ENCODE data around the gene SYNPO.

The SYNPO gene

GRCh38 chr5:150628936-150629485 lies 11.4 kb upstream of the SYNPO start:
- CTCF ChIA-PET: interaction anchor here (0.9 to 1.5 kb wide), 4 partner anchors 9 to 170 kb away, joined by 3 to 4 read pairs (median 4); no protein-coding TSS in a partner anchor

GRCh38 chr5:150630016-150630415 lies 10.4 kb upstream of the SYNPO start:
- POLR2A ChIA-PET: no interaction called here
- DNase-seq (ENCODE audit: low read depth, low spot score): no peak
- CTCF ChIA-PET: interaction anchor here (1.2 to 1.5 kb wide), 2 partner anchors 69 to 171 kb away, joined by 3 to 4 read pairs; no protein-coding TSS in a partner anchor

More at GRCh38 chr5:150628936-150629485, 11.4 kb upstream of the SYNPO start:
- no peak for DNase-seq (ENCODE audit: low read depth, low spot score)
- H3K4me3 ChIP-seq (ENCODE audit: low read depth, low read length): no peak overlapping the region
- POLR2A ChIA-PET: no interaction called here
- no peak for TF ChIP-seq CTCF (IDR thresholded peaks at IDR 0.05; ENCODE audit: insufficient read depth, low read length, missing control alignments)

GRCh38 chr5:150630461-150631325 lies 9.8 kb upstream of the SYNPO start:
- no peak for DNase-seq (ENCODE audit: low read depth, low spot score)
- ChIA-PET POLR2A (no interaction called here), CTCF (interaction anchor here (1.2 to 1.5 kb wide), 3 partner anchors 9 to 172 kb away, joined by 3 to 4 read pairs (median 3); no protein-coding TSS in a partner anchor)
- TF ChIP-seq CTCF (IDR thresholded peaks at IDR 0.05; ENCODE audit: insufficient read depth, low read length, missing control alignments): no peak
- no peak overlapping the region for H3K4me3 ChIP-seq (ENCODE audit: low read depth, low read length)

More at GRCh38 chr5:150630016-150630415, 10.4 kb upstream of the SYNPO start:
- H3K4me3 ChIP-seq (ENCODE audit: low read depth, low read length): no peak overlapping the region
- no peak for TF ChIP-seq CTCF (IDR thresholded peaks at IDR 0.05; ENCODE audit: insufficient read depth, low read length, missing control alignments)

GRCh38 chr5:150631326-150631701 lies 9.1 kb upstream of the SYNPO start:
- CTCF ChIA-PET: interaction anchor here (1.2 kb wide), 1 partner anchor 8 kb away, joined by 3 read pairs; no protein-coding TSS in a partner anchor

GRCh38 chr5:150632305-150633160 lies 7.9 kb upstream of the SYNPO start:
- POLR2A ChIA-PET: interaction anchor here (0.5 kb wide), 1 partner anchor 68 kb away, joined by 3 read pairs; the partner anchor contains the start of gene RBM22
- no peak for TF ChIP-seq CTCF (IDR thresholded peaks at IDR 0.05; ENCODE audit: insufficient read depth, low read length, missing control alignments)
- CTCF ChIA-PET: interaction anchor here (1.0 to 1.6 kb wide), 2 partner anchors 68 to 72 kb away, joined by 3 to 4 read pairs; partner anchors contain the start of gene RBM22
- H3K4me3 ChIP-seq (ENCODE audit: low read depth, low read length): no peak overlapping the region
- DNase-seq (ENCODE audit: low read depth, low spot score): no peak

More at GRCh38 chr5:150631326-150631701, 9.1 kb upstream of the SYNPO start:
- no peak for DNase-seq (ENCODE audit: low read depth, low spot score)
- POLR2A ChIA-PET: no interaction called here
- TF ChIP-seq CTCF (IDR thresholded peaks at IDR 0.05; ENCODE audit: insufficient read depth, low read length, missing control alignments): no peak
- no peak overlapping the region for H3K4me3 ChIP-seq (ENCODE audit: low read depth, low read length)
